A549 (cell line): Measurements from ENCODE around the gene PIGK. TPM values are rescaled to one million over a fixed set of nuclear protein-coding genes. Genes with fewer than 3 reads are reported as not detected.

Source experiments
- ATAC-seq, 2 experiments: fragments of 200-7000 bp in 1 of 2; fragments of >200 bp in 1 of 2; cut with Nextera tagmentation in 1 of 2; cut with Tn5 transposase in 1 of 2; 3 replicates each; pipeline versions ENCODE4 v1.8.0 to v1.9.1; 2018 to 2020; ENCODE audit warnings: mild to moderate bottlenecking in 1 of 2, moderate library complexity in 1 of 2
- CTCF ChIA-PET: fragments of 300-600 bp; sonication (Branson Sonifier 250); formaldehyde crosslinking; extraction: SDS; loops from one replicate; lab custom pipeline; 2021; ENCODE audit warnings: antibody characterized with exemption, inconsistent platforms; lab: Yijun Ruan, JAX
- POLR2A ChIA-PET: fragments of 350-600 bp; formaldehyde crosslinking; extraction: SDS; loops from one replicate; lab custom pipeline; 2021; ENCODE audit warnings: antibody characterized with exemption, inconsistent platforms; lab: Yijun Ruan, JAX
- DNase-seq, 2 experiments: peaks; one replicate each; pipeline versions ENCODE4 v3.0.0 to v3.0.0-alpha.2; 2011 to 2016; ENCODE audit warnings: low read depth in 1 of 2, low spot score in 1 of 2
- FAIRE-seq: peaks from 2 replicates; lab custom pipeline; 2011; peaks lifted over from hg19 to GRCh38; lab: Jason Lieb, UNC
- H3K27ac ChIP-seq, 2 experiments: fragments of >200 bp; sonication (Bioruptor Twin); formaldehyde crosslinking; 3 replicates each; pipeline ENCODE4 v1.5.1; 2016 to 2017
- H3K4me1 ChIP-seq: fragments of >200 bp; sonication (Bioruptor Twin); formaldehyde crosslinking; 3 replicates; pipeline ENCODE4 v1.6.1; 2016
- H3K4me2 ChIP-seq: fragments of >200 bp; sonication (Bioruptor Twin); formaldehyde crosslinking; 3 replicates; pipeline ENCODE4 v1.6.1; 2016
- H3K4me3 ChIP-seq: fragments of >200 bp; sonication (Bioruptor Twin); formaldehyde crosslinking; 3 replicates; pipeline ENCODE4 v1.5.1; 2016
- H3K9me3 ChIP-seq: fragments of >200 bp; sonication (Bioruptor Twin); formaldehyde crosslinking; 3 replicates; pipeline ENCODE4 v1.6.1; 2016
- BCL3 ChIP-seq: fragments of >200 bp; sonication (Bioruptor Twin); formaldehyde crosslinking; IDR thresholded peaks from 3 replicates; pipeline ENCODE4 v1.6.1; 2016
- BHLHE40 ChIP-seq: IDR thresholded peaks from 2 replicates; pipeline ENCODE4 v1.6.1; 2012; ENCODE audit warnings: low read depth, low read length, inconsistent platforms
- CBX2 ChIP-seq: fragments of 200-600 bp; sonication (generic); IDR thresholded peaks from 2 replicates; pipeline ENCODE4 v1.6.1; 2016; ENCODE audit warnings: low read depth, mild to moderate bottlenecking, borderline replicate concordance
- CEBPB ChIP-seq, 2 experiments: fragments of >200 bp in 1 of 2; sonication (Bioruptor Twin) in 1 of 2; formaldehyde crosslinking in 1 of 2; IDR thresholded peaks; 2 replicates each; pipeline ENCODE4 v1.6.1; 2012 to 2016
- CHD2 ChIP-seq: fragments of 150-350 bp; IDR thresholded peaks from 2 replicates; pipeline ENCODE4 v1.6.1; 2014; ENCODE audit warnings: low read length; ENCODE audit not compliant: partially characterized antibody
- CHD4 ChIP-seq: fragments of 200-600 bp; sonication (generic); IDR thresholded peaks from 2 replicates; pipeline ENCODE4 v1.6.1; 2016; ENCODE audit warnings: antibody characterized with exemption, mild to moderate bottlenecking, borderline replicate concordance
- EHMT2 ChIP-seq: fragments of 200-600 bp; sonication (generic); IDR thresholded peaks from 2 replicates; pipeline ENCODE4 v1.6.1; 2016; ENCODE audit warnings: antibody characterized with exemption, low read depth, mild to moderate bottlenecking, moderate library complexity
- ESRRA ChIP-seq: fragments of 150-350 bp; IDR thresholded peaks from 2 replicates; pipeline ENCODE4 v1.6.1; 2014; ENCODE audit warnings: mild to moderate bottlenecking, low read length, borderline replicate concordance
- HOXA7 ChIP-seq: fragments of 250-450 bp; sonication (Bioruptor Pico); IDR thresholded peaks from 2 replicates; pipeline ENCODE4 v1.5.0; 2020; ENCODE audit warnings: mild to moderate bottlenecking, moderate library complexity
- HOXB13 ChIP-seq: fragments of 250-450 bp; sonication (Bioruptor Pico); IDR thresholded peaks from 2 replicates; pipeline ENCODE4 v1.5.0; 2020; ENCODE audit warnings: low read depth, mild to moderate bottlenecking, moderate library complexity
- HOXB5 ChIP-seq: fragments of 250-450 bp; sonication (Bioruptor Pico); IDR thresholded peaks from 2 replicates; pipeline ENCODE4 v1.5.0; 2020; ENCODE audit warnings: mild to moderate bottlenecking, moderate library complexity
- MAX ChIP-seq: IDR thresholded peaks from 2 replicates; pipeline ENCODE4 v1.6.1; 2012
- MAZ ChIP-seq: fragments of 150-350 bp; IDR thresholded peaks from 2 replicates; pipeline ENCODE4 v1.6.1; 2014; ENCODE audit warnings: antibody characterized with exemption, low read depth, low read length, borderline replicate concordance
- NFE2L2 ChIP-seq: fragments of 150-350 bp; conservative IDR thresholded peaks from 2 replicates; pipeline ENCODE4 v1.6.1; 2014; ENCODE audit warnings: low read length
- NPAS2 ChIP-seq: fragments of 250-450 bp; sonication (Bioruptor Pico); IDR thresholded peaks from 2 replicates; pipeline ENCODE4 v1.8.0; 2022; ENCODE audit warnings: mild to moderate bottlenecking, moderate library complexity, borderline replicate concordance
- NR3C1 ChIP-seq: fragments of >200 bp; sonication (Bioruptor Twin); formaldehyde crosslinking; IDR thresholded peaks from 3 replicates; pipeline ENCODE4 v1.6.1; 2017
- PHF8 ChIP-seq: fragments of 200-600 bp; sonication (generic); IDR thresholded peaks from 2 replicates; pipeline ENCODE4 v1.6.1; 2016; ENCODE audit warnings: low read depth, mild to moderate bottlenecking, antibody characterized with exemption, moderate library complexity, borderline replicate concordance
- POLR2AphosphoS2 ChIP-seq: conservative IDR thresholded peaks from 2 replicates; pipeline ENCODE4 v1.6.1; 2012; ENCODE audit warnings: low read length, improper control_type of control experiment, inconsistent platforms
- REST ChIP-seq: fragments of 200-600 bp; sonication (generic); IDR thresholded peaks from 2 replicates; pipeline ENCODE4 v1.6.1; 2016; ENCODE audit warnings: antibody characterized with exemption, mild to moderate bottlenecking, moderate library complexity
- RNF2 ChIP-seq: fragments of 200-600 bp; sonication (generic); IDR thresholded peaks from 2 replicates; pipeline ENCODE4 v1.6.1; 2016; ENCODE audit warnings: low read depth, mild to moderate bottlenecking, antibody characterized with exemption, moderate library complexity, borderline replicate concordance
- SREBF2 ChIP-seq: fragments of 450-650 bp; IDR thresholded peaks from 2 replicates; pipeline ENCODE4 v1.6.1; 2014; ENCODE audit warnings: mild to moderate bottlenecking, moderate library complexity
- USF2 ChIP-seq: fragments of 450-650 bp; IDR thresholded peaks from 2 replicates; pipeline ENCODE4 v1.6.1; 2014; ENCODE audit warnings: antibody characterized with exemption
- ZFP36 ChIP-seq: fragments of 450-650 bp; IDR thresholded peaks from 2 replicates; pipeline ENCODE4 v1.6.1; 2014; ENCODE audit warnings: borderline replicate concordance; ENCODE audit not compliant: partially characterized antibody
- ZNF302 ChIP-seq: fragments of 250-450 bp; sonication (Bioruptor Pico); IDR thresholded peaks from 2 replicates; pipeline ENCODE4 v1.9.0; 2021; ENCODE audit warnings: inconsistent platforms, mild to moderate bottlenecking, moderate library complexity
- WGBS: methylation state at CpG from one replicate; pipeline ENCODE4 v1.1.6; 2017; ENCODE audit errors: missing lambda C conversion rate; 5-methylcytosine and 5-hydroxymethylcytosine counted together
- polyA plus RNA-seq, 4 experiments: library from polyadenylated mRNA; depleted of rRNA in 3 of 4; stranded (reverse); fragments of >200 nt; fragmentation: RNase III in 1 of 4; extraction: RNeasy Plus Mini Kit Qiagen cat#74134 plus additional on column Dnase treatment in 1 of 4; gene quantifications; 2 replicates in 3 of 4; 3 replicates in 1 of 4; pipeline ENCODE4 v1.2.3, GENCODE V29; 2011 to 2017
- TF ChIP-seq, protein P1 (sequence below): fragments of 150-350 bp; IDR thresholded peaks from 2 replicates; pipeline ENCODE4 v1.6.1; 2014; ENCODE audit warnings: low read depth, mild to moderate bottlenecking, low read length
- TF ChIP-seq, protein P2 (sequence below): IDR thresholded peaks from 2 replicates; pipeline ENCODE4 v1.6.1; 2012
- TF ChIP-seq, protein P3 (sequence below): fragments of >200 bp; sonication (Bioruptor Twin); formaldehyde crosslinking; IDR thresholded peaks from 3 replicates; pipeline ENCODE4 v1.5.1; 2016

The PIGK gene
- polyA plus RNA-seq, 2 of the 4 experiments (the other 2 are of a cell fraction), result 31.2 to 38.5 TPM

DNA sequence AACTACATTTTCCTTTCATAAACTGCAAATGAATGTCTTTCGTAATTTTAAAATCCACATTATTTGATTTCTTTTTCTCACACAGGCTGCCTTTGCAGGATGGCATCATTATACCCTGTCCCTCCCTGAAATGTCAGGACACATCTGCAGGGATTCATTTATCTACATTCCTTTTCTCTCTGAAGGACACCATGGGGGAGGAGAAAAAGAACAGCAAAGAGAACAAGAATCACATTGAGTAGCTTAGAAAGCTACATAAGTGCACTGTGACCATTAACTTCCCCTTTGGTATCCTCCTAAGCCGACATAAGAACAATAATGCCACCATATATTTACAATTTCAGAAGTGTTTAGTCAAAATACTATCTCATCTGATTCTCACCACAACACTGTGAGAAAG, 129.5 kb downstream of the PIGK start:
- ATAC-seq (no peak), FAIRE-seq (no peak), DNase-seq (no peak)
- 40% methylated on average over 2 of the region's 2 CpGs for WGBS
- POLR2A ChIA-PET, result no interaction called here
- Histone ChIP-seq H3K4me2 (no peak overlapping the region), H3K27ac (no peak overlapping the region), H3K9me3 (no peaks in the 10 kb centered on the region), H3K4me3 (no peak overlapping the region), H3K4me1 (no peaks in the 10 kb centered on the region)
- TF ChIP-seq CBX2, result no peak
- TF ChIP-seq, protein P1, sequence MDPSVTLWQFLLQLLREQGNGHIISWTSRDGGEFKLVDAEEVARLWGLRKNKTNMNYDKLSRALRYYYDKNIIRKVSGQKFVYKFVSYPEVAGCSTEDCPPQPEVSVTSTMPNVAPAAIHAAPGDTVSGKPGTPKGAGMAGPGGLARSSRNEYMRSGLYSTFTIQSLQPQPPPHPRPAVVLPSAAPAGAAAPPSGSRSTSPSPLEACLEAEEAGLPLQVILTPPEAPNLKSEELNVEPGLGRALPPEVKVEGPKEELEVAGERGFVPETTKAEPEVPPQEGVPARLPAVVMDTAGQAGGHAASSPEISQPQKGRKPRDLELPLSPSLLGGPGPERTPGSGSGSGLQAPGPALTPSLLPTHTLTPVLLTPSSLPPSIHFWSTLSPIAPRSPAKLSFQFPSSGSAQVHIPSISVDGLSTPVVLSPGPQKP, result no peak
- TF ChIP-seq MAZ, result no peak
- TF ChIP-seq SREBF2, result no peak
- TF ChIP-seq BCL3, result no peak
- TF ChIP-seq NR3C1, result no peak
- TF ChIP-seq CHD4, result no peak
- TF ChIP-seq REST, result no peak
- TF ChIP-seq PHF8, result no peak
- TF ChIP-seq POLR2AphosphoS2, result no peak
- TF ChIP-seq MAX, result no peak
- TF ChIP-seq, protein P2, sequence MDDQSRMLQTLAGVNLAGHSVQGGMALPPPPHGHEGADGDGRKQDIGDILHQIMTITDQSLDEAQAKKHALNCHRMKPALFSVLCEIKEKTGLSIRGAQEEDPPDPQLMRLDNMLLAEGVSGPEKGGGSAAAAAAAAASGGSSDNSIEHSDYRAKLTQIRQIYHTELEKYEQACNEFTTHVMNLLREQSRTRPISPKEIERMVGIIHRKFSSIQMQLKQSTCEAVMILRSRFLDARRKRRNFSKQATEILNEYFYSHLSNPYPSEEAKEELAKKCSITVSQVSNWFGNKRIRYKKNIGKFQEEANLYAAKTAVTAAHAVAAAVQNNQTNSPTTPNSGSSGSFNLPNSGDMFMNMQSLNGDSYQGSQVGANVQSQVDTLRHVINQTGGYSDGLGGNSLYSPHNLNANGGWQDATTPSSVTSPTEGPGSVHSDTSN, result no peak
- TF ChIP-seq BHLHE40, result no peak
- TF ChIP-seq, protein P3, sequence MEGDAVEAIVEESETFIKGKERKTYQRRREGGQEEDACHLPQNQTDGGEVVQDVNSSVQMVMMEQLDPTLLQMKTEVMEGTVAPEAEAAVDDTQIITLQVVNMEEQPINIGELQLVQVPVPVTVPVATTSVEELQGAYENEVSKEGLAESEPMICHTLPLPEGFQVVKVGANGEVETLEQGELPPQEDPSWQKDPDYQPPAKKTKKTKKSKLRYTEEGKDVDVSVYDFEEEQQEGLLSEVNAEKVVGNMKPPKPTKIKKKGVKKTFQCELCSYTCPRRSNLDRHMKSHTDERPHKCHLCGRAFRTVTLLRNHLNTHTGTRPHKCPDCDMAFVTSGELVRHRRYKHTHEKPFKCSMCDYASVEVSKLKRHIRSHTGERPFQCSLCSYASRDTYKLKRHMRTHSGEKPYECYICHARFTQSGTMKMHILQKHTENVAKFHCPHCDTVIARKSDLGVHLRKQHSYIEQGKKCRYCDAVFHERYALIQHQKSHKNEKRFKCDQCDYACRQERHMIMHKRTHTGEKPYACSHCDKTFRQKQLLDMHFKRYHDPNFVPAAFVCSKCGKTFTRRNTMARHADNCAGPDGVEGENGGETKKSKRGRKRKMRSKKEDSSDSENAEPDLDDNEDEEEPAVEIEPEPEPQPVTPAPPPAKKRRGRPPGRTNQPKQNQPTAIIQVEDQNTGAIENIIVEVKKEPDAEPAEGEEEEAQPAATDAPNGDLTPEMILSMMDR, result no peak
- TF ChIP-seq EHMT2, result no peak
- TF ChIP-seq HOXB5 (CRISPR knock-in tag), result no peak
- TF ChIP-seq ZFP36, result no peak
- TF ChIP-seq NFE2L2, result no peak
- TF ChIP-seq HOXA7 (CRISPR knock-in tag), result no peak
- CTCF ChIA-PET, result no interaction called here

GRCh38 chr1:77085109-77085508, 134.1 kb downstream of the PIGK start:
- FAIRE-seq (no peak), ATAC-seq (no peak), DNase-seq (no peak)
- Histone ChIP-seq H3K9me3 (no peaks in the 10 kb centered on the region), H3K4me2 (no peak overlapping the region), H3K4me1 (no peaks in the 10 kb centered on the region), H3K4me3 (no peak overlapping the region), H3K27ac (no peak overlapping the region)
- POLR2A ChIA-PET, result no interaction called here
- whole genome bisulfite sequencing, result 97% methylated on average over 1 of the region's 1 CpG
- CTCF ChIA-PET, result no interaction called here
- TF ChIP-seq HOXB5 (CRISPR knock-in tag), result no peak
- TF ChIP-seq CEBPB (IDR thresholded peaks at IDR 0.05), result no peak
- no peak for TF ChIP-seq BCL3
- no peak for TF ChIP-seq ZNF302 (CRISPR knock-in tag)
- no peak for TF ChIP-seq NFE2L2
- no peak for TF ChIP-seq CHD2
- TF ChIP-seq NPAS2 (CRISPR knock-in tag), result no peak
- TF ChIP-seq RNF2, result no peak
- no peak for TF ChIP-seq ZFP36
- TF ChIP-seq ESRRA, result no peak
- no peak for TF ChIP-seq HOXB13 (CRISPR knock-in tag)
- TF ChIP-seq USF2, result no peak
